ENCODE measurements around the gene PIWIL1. TPM values are rescaled to one million over a fixed set of nuclear protein-coding genes. Genes with fewer than 3 reads are reported as not detected.

Gene PIWIL1
- total and polyA plus RNA-seq, 7 experiments from 2014 or later = not detected

- Histone ChIP-seq H3K27ac (ENCODE audit: low read depth, low read length) (no peak overlapping the region), H3K9me3 (ENCODE audit: control insufficient read depth in 2 of 3, low read length in 3 of 3) (no peaks in the 10 kb centered on the region), H3K36me3 (ENCODE audit: control insufficient read depth in 2 of 3, insufficient read depth in 3 of 3, low read length in 3 of 3) (no peaks in the 10 kb centered on the region), H3K4me1 (ENCODE audit: control insufficient read depth in 2 of 2, insufficient read depth in 2 of 2, low read length in 2 of 2) (peaks cover 0 to 1% of the 10 kb centered on the region in 2 donors), H3K4me3 (ENCODE audit: low read length) (no peak overlapping the region), H3K27me3 (ENCODE audit: control insufficient read depth in 2 of 2, insufficient read depth in 2 of 2, low read length in 2 of 2) (no peaks in the 10 kb centered on the region)
- H3K36me3 Mint-ChIP-seq = no peaks in the 10 kb centered on the region
- ATAC-seq = no peak
- intact Hi-C loops (cut with micrococcal nuclease) = no loop called here
- ChIA-PET CTCF (interaction anchor here (1.3 kb wide), 1 partner anchor 16 kb away, joined by 3 read pairs; no protein-coding TSS in a partner anchor), POLR2A (no interaction called here)
- DNase-seq = no peak
- peaks cover 0 to 13% (median 2%) of the 10 kb centered on the region in 5 donors for H3K27me3 Mint-ChIP-seq
- no peak overlapping the region for H3K27ac Mint-ChIP-seq
- no peaks in the 10 kb centered on the region for H3K9me3 Mint-ChIP-seq
- peaks cover 0 to 16% (median 4%) of the 10 kb centered on the region in 7 donors for H3K4me1 Mint-ChIP-seq
- no peak overlapping the region for H3K4me3 Mint-ChIP-seq
These were observed 17.2 kb upstream of the PIWIL1 start for GRCh38 chr12:130320536-130320935.

- H3K27me3 ChIP-seq (ENCODE audit: control insufficient read depth in 2 of 2, insufficient read depth in 2 of 2, low read length in 2 of 2) = no peaks in the 10 kb centered on the region
- ATAC-seq = no peak
- H3K27me3 Mint-ChIP-seq = peaks cover 0 to 14% (median 2%) of the 10 kb centered on the region in 5 donors
These were observed 15.4 kb upstream of the PIWIL1 start for GRCh38 chr12:130322263-130322662.

GRCh38 chr12:130330685-130331084 is 7.0 kb upstream of the PIWIL1 start:
- H3K27me3 Mint-ChIP-seq = peaks cover 8 to 45% (median 27%) of the 10 kb centered on the region in 5 donors
- CTCF ChIA-PET = interaction anchor here (0.7 to 1.2 kb wide), 4 partner anchors 50 to 304 kb away, joined by 3 to 4 read pairs (median 4); no protein-coding TSS in a partner anchor
- no peaks in the 10 kb centered on the region for H3K36me3 ChIP-seq (ENCODE audit: control insufficient read depth in 2 of 3, insufficient read depth in 3 of 3, low read length in 3 of 3)

More at GRCh38 chr12:130322263-130322662, 15.4 kb upstream of the PIWIL1 start:
- Mint-ChIP-seq H3K4me1 (peaks cover 0 to 13% (median 7%) of the 10 kb centered on the region in 7 donors), H3K4me3 (no peak overlapping the region), H3K36me3 (no peaks in the 10 kb centered on the region), H3K9me3 (no peaks in the 10 kb centered on the region), H3K27ac (no peak overlapping the region)
- CTCF ChIA-PET = no interaction called here
- Histone ChIP-seq H3K4me3 (ENCODE audit: low read length) (no peak overlapping the region), H3K27ac (ENCODE audit: low read depth, low read length) (no peak overlapping the region), H3K36me3 (ENCODE audit: control insufficient read depth in 2 of 3, insufficient read depth in 3 of 3, low read length in 3 of 3) (no peaks in the 10 kb centered on the region), H3K9me3 (ENCODE audit: control insufficient read depth in 2 of 3, low read length in 3 of 3) (no peaks in the 10 kb centered on the region), H3K4me1 (ENCODE audit: control insufficient read depth in 2 of 2, insufficient read depth in 2 of 2, low read length in 2 of 2) (peaks cover 0 to 3% of the 10 kb centered on the region in 2 donors)
- intact Hi-C loops (cut with micrococcal nuclease) = no loop called here
- DNase-seq = no peak
- POLR2A ChIA-PET = no interaction called here

GRCh38 chr12:130331146-130331545 is 6.5 kb upstream of the PIWIL1 start:
- no peaks in the 10 kb centered on the region for H3K9me3 Mint-ChIP-seq
- no peak overlapping the region for H3K27ac Mint-ChIP-seq
- ChIA-PET POLR2A (no interaction called here), CTCF (interaction anchor here (0.7 to 1.1 kb wide), 2 partner anchors 282 to 286 kb away, joined by 4 read pairs; no protein-coding TSS in a partner anchor)
- Histone ChIP-seq H3K4me1 (ENCODE audit: control insufficient read depth in 2 of 2, insufficient read depth in 2 of 2, low read length in 2 of 2) (no peaks in the 10 kb centered on the region), H3K9me3 (ENCODE audit: control insufficient read depth in 2 of 3, low read length in 3 of 3) (no peaks in the 10 kb centered on the region), H3K27me3 (ENCODE audit: control insufficient read depth in 2 of 2, insufficient read depth in 2 of 2, low read length in 2 of 2) (no peaks in the 10 kb centered on the region), H3K4me3 (ENCODE audit: low read length) (no peak overlapping the region), H3K27ac (ENCODE audit: low read depth, low read length) (no peak overlapping the region), H3K36me3 (ENCODE audit: control insufficient read depth in 2 of 3, insufficient read depth in 3 of 3, low read length in 3 of 3) (no peaks in the 10 kb centered on the region)
- ATAC-seq (peak; percentile 14), DNase-seq (no peak)
- H3K27me3 Mint-ChIP-seq = peaks cover 9 to 46% (median 29%) of the 10 kb centered on the region in 5 donors
- no peaks in the 10 kb centered on the region for H3K36me3 Mint-ChIP-seq
- peaks cover 0 to 8% (median 4%) of the 10 kb centered on the region in 7 donors for H3K4me1 Mint-ChIP-seq
- intact Hi-C loops (cut with micrococcal nuclease) = no loop called here
- no peak overlapping the region for H3K4me3 Mint-ChIP-seq

More at GRCh38 chr12:130330685-130331084, 7.0 kb upstream of the PIWIL1 start:
- Histone ChIP-seq H3K4me3 (ENCODE audit: low read length) (no peak overlapping the region), H3K4me1 (ENCODE audit: control insufficient read depth in 2 of 2, insufficient read depth in 2 of 2, low read length in 2 of 2) (peaks cover 0 to under 1% of the 10 kb centered on the region in 2 donors), H3K27ac (ENCODE audit: low read depth, low read length) (no peak overlapping the region), H3K9me3 (ENCODE audit: control insufficient read depth in 2 of 3, low read length in 3 of 3) (no peaks in the 10 kb centered on the region), H3K27me3 (ENCODE audit: control insufficient read depth in 2 of 2, insufficient read depth in 2 of 2, low read length in 2 of 2) (no peaks in the 10 kb centered on the region)
- H3K4me1 Mint-ChIP-seq = peaks cover 1 to 9% (median 4%) of the 10 kb centered on the region in 7 donors
- H3K9me3 Mint-ChIP-seq = no peaks in the 10 kb centered on the region
- POLR2A ChIA-PET = no interaction called here
- no peak overlapping the region for H3K4me3 Mint-ChIP-seq
- intact Hi-C loops (cut with micrococcal nuclease) = no loop called here
- H3K27ac Mint-ChIP-seq = no peak overlapping the region
- DNase-seq = no peak
- no peak for ATAC-seq
- H3K36me3 Mint-ChIP-seq = no peaks in the 10 kb centered on the region

- intact Hi-C loops (cut with micrococcal nuclease) = no loop called here
- Mint-ChIP-seq H3K9me3 (no peaks in the 10 kb centered on the region), H3K36me3 (no peaks in the 10 kb centered on the region), H3K27ac (no peak overlapping the region), H3K4me3 (no peak overlapping the region), H3K27me3 (peaks cover 9 to 38% (median 29%) of the 10 kb centered on the region in 5 donors), H3K4me1 (peaks cover 0 to 8% (median 3%) of the 10 kb centered on the region in 7 donors)
- ATAC-seq = no peak
- Histone ChIP-seq H3K4me3 (ENCODE audit: low read length) (no peak overlapping the region), H3K36me3 (ENCODE audit: control insufficient read depth in 2 of 3, insufficient read depth in 3 of 3, low read length in 3 of 3) (no peaks in the 10 kb centered on the region), H3K9me3 (ENCODE audit: control insufficient read depth in 2 of 3, low read length in 3 of 3) (no peaks in the 10 kb centered on the region), H3K27ac (ENCODE audit: low read depth, low read length) (no peak overlapping the region), H3K4me1 (ENCODE audit: control insufficient read depth in 2 of 2, insufficient read depth in 2 of 2, low read length in 2 of 2) (no peaks in the 10 kb centered on the region), H3K27me3 (ENCODE audit: control insufficient read depth in 2 of 2, insufficient read depth in 2 of 2, low read length in 2 of 2) (no peaks in the 10 kb centered on the region)
- DNase-seq = no peak
- POLR2A ChIA-PET = no interaction called here
- CTCF ChIA-PET = interaction anchor here (1.2 to 1.5 kb wide), 4 partner anchors 52 to 291 kb away, joined by 3 to 6 read pairs (median 3); no protein-coding TSS in a partner anchor
These were observed 4.3 kb upstream of the PIWIL1 start for GRCh38 chr12:130333341-130333740.

GRCh38 chr12:130334399-130334798 is 3.3 kb upstream of the PIWIL1 start:
- Histone ChIP-seq H3K9me3 (ENCODE audit: control insufficient read depth in 2 of 3, low read length in 3 of 3) (no peaks in the 10 kb centered on the region), H3K27me3 (ENCODE audit: control insufficient read depth in 2 of 2, insufficient read depth in 2 of 2, low read length in 2 of 2) (no peaks in the 10 kb centered on the region), H3K36me3 (ENCODE audit: control insufficient read depth in 2 of 3, insufficient read depth in 3 of 3, low read length in 3 of 3) (no peaks in the 10 kb centered on the region), H3K4me3 (ENCODE audit: low read length) (no peak overlapping the region), H3K27ac (ENCODE audit: low read depth, low read length) (no peak overlapping the region), H3K4me1 (ENCODE audit: control insufficient read depth in 2 of 2, insufficient read depth in 2 of 2, low read length in 2 of 2) (no peaks in the 10 kb centered on the region)
- CTCF ChIA-PET = interaction anchor here (1.2 to 1.5 kb wide), 3 partner anchors 53 to 292 kb away, joined by 3 to 6 read pairs (median 3); no protein-coding TSS in a partner anchor
- H3K36me3 Mint-ChIP-seq = no peaks in the 10 kb centered on the region
- ATAC-seq (no peak), DNase-seq (no peak)
- peaks cover 9 to 40% (median 32%) of the 10 kb centered on the region in 5 donors for H3K27me3 Mint-ChIP-seq
- intact Hi-C loops (cut with micrococcal nuclease) = no loop called here
- POLR2A ChIA-PET = no interaction called here
- no peak overlapping the region for H3K27ac Mint-ChIP-seq
- H3K9me3 Mint-ChIP-seq = no peaks in the 10 kb centered on the region
- peak overlapping the region in 1 of 10 donors; percentile 22 for H3K4me3 Mint-ChIP-seq
- peaks cover 0 to 9% (median 3%) of the 10 kb centered on the region in 7 donors for H3K4me1 Mint-ChIP-seq

GRCh38 chr12:130334937-130335336 is 2.8 kb upstream of the PIWIL1 start:
- intact Hi-C loops (cut with micrococcal nuclease) = loop anchor here in 1 of 2 donors (1.0 kb wide), 3 partner anchors 54 to 309 kb away; no protein-coding TSS in a partner anchor
- no peak for DNase-seq
- Histone ChIP-seq H3K9me3 (ENCODE audit: control insufficient read depth in 2 of 3, low read length in 3 of 3) (no peaks in the 10 kb centered on the region), H3K4me1 (ENCODE audit: control insufficient read depth in 2 of 2, insufficient read depth in 2 of 2, low read length in 2 of 2) (no peaks in the 10 kb centered on the region), H3K27me3 (ENCODE audit: control insufficient read depth in 2 of 2, insufficient read depth in 2 of 2, low read length in 2 of 2) (no peaks in the 10 kb centered on the region), H3K4me3 (ENCODE audit: low read length) (no peak overlapping the region), H3K36me3 (ENCODE audit: control insufficient read depth in 2 of 3, insufficient read depth in 3 of 3, low read length in 3 of 3) (no peaks in the 10 kb centered on the region), H3K27ac (ENCODE audit: low read depth, low read length) (no peak overlapping the region)
- ATAC-seq = no peak
- Mint-ChIP-seq H3K27me3 (peaks cover 13 to 40% (median 34%) of the 10 kb centered on the region in 5 donors), H3K27ac (no peak overlapping the region), H3K4me1 (peaks cover 0 to 15% (median 3%) of the 10 kb centered on the region in 7 donors), H3K9me3 (no peaks in the 10 kb centered on the region), H3K4me3 (no peak overlapping the region), H3K36me3 (no peaks in the 10 kb centered on the region)
- POLR2A ChIA-PET = no interaction called here
- CTCF ChIA-PET = interaction anchor here (0.6 to 2.6 kb wide), 8 partner anchors 8 to 307 kb away, joined by 3 to 19 read pairs (median 4); no protein-coding TSS in a partner anchor
